SK-N-SH (cell line): Measurements from ENCODE around the gene KCND1.

ENCODE experiments used
- CTCF ChIP-seq: fragments of 200-600 bp; sonication (generic); IDR thresholded peaks from 2 replicates; pipeline ENCODE4 v1.6.1; 2017; ENCODE audit warnings: antibody characterized with exemption, mild to moderate bottlenecking, moderate library complexity
- EP300 ChIP-seq, 2 experiments: IDR thresholded peaks; 2 replicates each; pipeline versions ENCODE4 v1.4.0 to v1.6.1; 2012; ENCODE audit warnings: borderline replicate concordance in 1 of 2, low read depth in 1 of 2, low read length in 1 of 2
- FOXJ3 ChIP-seq: sonication (generic); formaldehyde crosslinking; IDR thresholded peaks from 2 replicates; pipeline ENCODE4 v1.5.1; 2020; ENCODE audit warnings: mild to moderate bottlenecking, missing genetic modification reagents
- MAX ChIP-seq: IDR thresholded peaks from 2 replicates; pipeline ENCODE4 v1.4.0; 2012; ENCODE audit warnings: low read depth
- MXI1 ChIP-seq: IDR thresholded peaks from 2 replicates; pipeline ENCODE4 v1.6.1; 2012; ENCODE audit warnings: mild to moderate bottlenecking, low read depth, low read length, improper control_type of control experiment
- NRF1 ChIP-seq: IDR thresholded peaks from 2 replicates; pipeline ENCODE4 v1.6.1; 2012; ENCODE audit warnings: low read depth, mild to moderate bottlenecking, low read length
- POLR2AphosphoS5 ChIP-seq: IDR thresholded peaks from 2 replicates; pipeline ENCODE4 v1.6.1; 2012; ENCODE audit warnings: low read depth, low read length
- RCOR1 ChIP-seq: fragments of 150-350 bp; IDR thresholded peaks from 2 replicates; pipeline ENCODE4 v1.6.1; 2017; ENCODE audit warnings: antibody characterized with exemption, low read length
- REST ChIP-seq: IDR thresholded peaks from 2 replicates; pipeline ENCODE4 v1.6.1; 2012; ENCODE audit warnings: mild to moderate bottlenecking, low read depth, low read length, moderate library complexity
- RFX5 ChIP-seq: IDR thresholded peaks from 2 replicates; pipeline ENCODE4 v1.6.1; 2012; ENCODE audit warnings: mild to moderate bottlenecking, improper control_type of control experiment, low read length
- TEAD4 ChIP-seq: IDR thresholded peaks from 2 replicates; pipeline ENCODE4 v1.4.0; 2012; ENCODE audit warnings: mild to moderate bottlenecking, borderline replicate concordance; ENCODE audit not compliant: insufficient read depth

- TF ChIP-seq CTCF (no peak), EP300 (IDR thresholded peaks at IDR 0.05; ENCODE audit: borderline replicate concordance in 1 of 2, low read depth in 1 of 2, low read length in 1 of 2) (peak in 1 of 2 experiments; percentile 77; a peak in 2 of 4 replicates), TEAD4 (no peak), MAX (peak; percentile 11; the same call in 1 of the 2 replicates), MXI1 (peak; percentile 54), FOXJ3 (CRISPR knock-in tag) (0 out of 2 replicates have a peak, but pooled peaks have one; percentile 61), POLR2AphosphoS5 (peak; percentile 67; the same call in 1 of the 2 replicates), RFX5 (peak; percentile 96), RCOR1 (no peak), REST (0 out of 2 replicates have a peak, but pooled peaks have one; percentile 5), NRF1 (peak; percentile 93)
These were observed 13.6 kb downstream of the KCND1 start for GRCh38 chrX:48957827-48958634.
